ENCODE data around the gene MORN1.

Gene MORN1

DNA sequence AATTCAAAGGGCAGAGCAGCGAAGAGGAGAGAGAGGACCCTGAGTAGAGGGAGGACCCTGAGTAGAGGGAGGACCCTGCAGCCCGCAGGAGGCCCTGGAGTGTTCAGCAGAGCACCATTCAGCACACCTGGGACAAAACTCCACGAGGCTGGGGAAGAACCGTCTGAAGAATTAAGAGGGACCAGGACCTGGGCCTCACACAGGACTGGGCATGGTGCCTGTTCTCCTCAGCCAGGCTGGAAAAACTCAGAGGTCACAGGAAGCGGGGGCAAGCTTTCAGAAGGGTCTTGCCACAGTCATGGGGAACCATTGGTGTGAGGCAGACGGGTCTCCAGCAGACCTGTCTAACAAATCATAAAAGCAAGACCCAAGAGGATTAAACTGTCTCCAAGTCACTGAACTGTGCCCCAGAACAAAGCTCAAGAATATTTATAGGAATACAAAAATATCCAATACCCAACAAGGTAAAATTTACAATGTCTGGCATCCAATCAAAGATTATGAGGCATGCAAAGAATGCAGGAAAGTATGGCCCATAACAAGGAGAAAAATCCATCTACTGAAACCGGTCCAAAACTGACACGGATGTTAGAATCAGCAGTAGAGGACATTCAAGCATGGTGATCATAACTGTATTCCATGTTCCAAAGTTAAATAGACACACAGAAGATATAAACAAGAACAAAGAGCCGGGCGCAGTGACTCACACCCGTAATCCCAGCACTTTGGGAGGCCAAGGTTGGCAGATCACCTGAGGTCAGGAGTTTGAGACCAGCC lies 30.6 kb downstream of the MORN1 start:
- in situ Hi-C loops (cut with MboI; ENCODE audit: low pct_unique_long_range_greater_than_20kb, low sequenced_read_pairs, unreplicated experiment) = no loop called here
- TF ChIP-seq CTCF (IDR thresholded peaks at IDR 0.05; ENCODE audit: extremely low read depth, insufficient read depth, missing control alignments) = no peak
- DNase-seq (ENCODE audit: low spot score) = no peak

- in situ Hi-C loops (cut with MboI; ENCODE audit: low pct_unique_long_range_greater_than_20kb, low sequenced_read_pairs, unreplicated experiment) = no loop called here
- no peak for TF ChIP-seq CTCF (IDR thresholded peaks at IDR 0.05; ENCODE audit: extremely low read depth, insufficient read depth, missing control alignments)
- no peak for DNase-seq (ENCODE audit: low spot score)
These were observed 32.4 kb downstream of the MORN1 start for GRCh38 chr1:2358651-2359640.

GRCh38 chr1:2358072-2358471 lies 33.3 kb downstream of the MORN1 start:
- in situ Hi-C loops (cut with MboI; ENCODE audit: low pct_unique_long_range_greater_than_20kb, low sequenced_read_pairs, unreplicated experiment) = no loop called here
- no peak for DNase-seq (ENCODE audit: low spot score)
- TF ChIP-seq CTCF (IDR thresholded peaks at IDR 0.05; ENCODE audit: extremely low read depth, insufficient read depth, missing control alignments) = no peak

DNA sequence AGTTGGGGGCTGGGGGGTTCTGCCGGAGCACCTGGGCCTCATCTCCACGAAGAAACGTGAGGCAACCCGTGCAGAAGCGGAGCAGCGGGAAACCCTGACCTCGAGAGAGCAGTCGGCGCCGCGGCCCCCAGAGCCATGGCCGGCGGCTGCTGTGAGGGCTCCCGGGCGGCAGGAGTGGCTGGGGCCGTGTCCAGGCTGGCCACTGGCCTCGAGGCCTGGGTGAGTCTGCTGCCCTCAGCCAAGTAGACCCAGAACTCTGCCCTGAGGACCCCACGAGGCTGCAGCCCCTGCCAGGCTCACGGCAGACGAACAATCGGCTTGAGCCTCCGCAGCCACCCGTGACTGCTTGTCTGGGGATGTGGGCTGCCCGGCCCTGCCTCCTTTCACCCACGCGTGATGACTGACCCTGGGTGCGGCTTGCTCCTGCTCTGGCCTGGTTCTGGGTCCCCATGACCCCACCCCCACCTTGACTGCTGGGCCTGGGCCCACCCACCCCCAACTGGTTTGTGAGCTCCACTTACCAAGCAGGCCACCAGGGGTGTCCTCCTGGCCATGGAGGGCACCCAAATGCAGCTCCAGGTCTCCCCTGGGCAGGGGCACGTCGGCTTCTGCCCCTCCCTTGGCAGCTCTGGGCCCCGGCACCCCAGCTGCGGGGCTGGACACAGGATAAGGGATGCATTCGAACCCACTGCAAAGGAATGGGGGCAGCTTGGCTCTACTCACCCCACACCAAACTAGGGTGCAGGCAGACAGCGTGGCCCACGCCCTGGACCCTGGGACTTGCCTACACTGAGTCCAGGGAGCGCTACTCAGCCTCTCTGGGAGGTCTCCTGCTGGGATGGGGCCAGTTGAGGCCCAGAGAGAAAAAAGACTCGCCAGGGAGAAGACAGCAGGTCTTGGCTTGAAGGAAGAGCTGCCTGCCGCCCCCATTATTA lies 34.2 kb downstream of the MORN1 start:
- no peak for DNase-seq (ENCODE audit: low spot score)
- TF ChIP-seq CTCF (IDR thresholded peaks at IDR 0.05; ENCODE audit: extremely low read depth, insufficient read depth, missing control alignments) = no peak
- in situ Hi-C loops (cut with MboI; ENCODE audit: low pct_unique_long_range_greater_than_20kb, low sequenced_read_pairs, unreplicated experiment) = no loop called here

DNA sequence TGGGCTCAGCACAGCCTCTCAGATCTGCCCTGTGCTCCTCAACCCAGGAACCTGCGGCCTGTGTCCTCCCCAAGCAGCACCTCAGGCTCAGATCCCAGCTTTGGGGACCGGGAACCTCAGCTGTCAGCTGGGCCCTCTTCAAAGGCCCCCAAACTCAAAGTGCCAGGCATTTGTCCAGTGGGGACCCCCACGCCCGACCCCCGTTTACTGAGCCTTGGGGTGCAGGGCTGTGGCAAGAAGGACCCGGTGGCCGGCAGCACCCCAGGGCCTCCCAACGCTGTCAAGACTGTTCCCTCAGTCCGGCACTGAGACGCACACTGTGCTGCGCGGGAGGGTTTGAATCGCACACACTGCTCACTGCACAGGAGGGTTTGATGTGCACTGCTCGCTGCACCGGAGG lies 35.0 kb downstream of the MORN1 start:
- TF ChIP-seq CTCF (IDR thresholded peaks at IDR 0.05; ENCODE audit: extremely low read depth, insufficient read depth, missing control alignments) = no peak

More for the DNA sequence above, 35.0 kb downstream of the MORN1 start:
- in situ Hi-C loops (cut with MboI; ENCODE audit: low pct_unique_long_range_greater_than_20kb, low sequenced_read_pairs, unreplicated experiment) = no loop called here
- DNase-seq (ENCODE audit: low spot score) = no peak
